SW 1271 (cell line): ENCODE results near the gene SLC17A9.

Experiments used
- DNase-seq, 2 experiments: peaks; one replicate each; lab custom pipeline; 2025; lab: John Stamatoyannopoulos, UW

Gene SLC17A9

DNA sequence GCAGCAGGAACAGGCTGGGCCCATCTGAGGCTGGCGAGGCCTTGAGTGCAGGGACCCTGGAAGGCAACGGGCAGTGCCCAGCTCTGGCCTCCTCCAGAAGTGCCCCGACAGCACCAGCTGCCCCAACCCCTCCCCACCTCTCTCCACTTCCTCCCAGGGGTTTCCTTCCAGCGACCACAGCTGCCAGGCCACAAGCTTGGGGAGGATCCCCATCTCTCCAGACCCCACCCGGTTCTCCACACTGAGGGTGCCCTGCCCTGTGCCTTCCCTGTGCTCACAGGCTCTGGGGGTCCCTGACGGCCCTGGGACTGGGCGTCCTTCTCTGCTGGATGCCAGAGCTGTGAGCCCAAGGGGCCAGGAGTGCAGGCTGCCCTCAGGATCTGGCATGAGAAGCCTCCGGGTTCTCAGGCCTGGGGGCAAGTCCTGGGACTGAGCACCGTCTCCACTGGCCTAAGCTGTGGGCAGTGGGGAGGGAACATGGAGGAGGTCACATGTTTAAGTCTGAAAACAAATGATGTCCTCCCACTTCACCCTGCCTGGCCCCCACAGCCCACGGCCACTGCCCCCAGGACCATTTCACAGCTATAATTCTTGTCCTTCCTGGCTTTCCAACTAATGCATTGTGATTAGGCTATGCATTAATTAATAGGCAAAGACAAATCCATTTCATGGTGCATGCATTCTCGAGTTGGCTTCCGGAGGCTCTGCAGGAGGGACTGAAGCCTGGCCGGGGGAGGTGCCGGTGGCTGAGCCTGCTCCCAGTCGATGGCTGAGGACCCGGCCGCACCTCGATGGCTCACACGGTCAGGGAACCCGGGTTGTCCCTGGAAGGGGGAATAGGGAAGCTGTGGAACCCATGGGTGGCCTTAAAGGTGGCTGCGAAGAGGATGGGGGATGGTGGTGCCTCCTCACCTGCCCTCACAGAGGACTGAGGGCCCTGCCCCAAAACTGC is 29.9 kb downstream of the SLC17A9 start:
- DNase-seq: no peak

GRCh38 chr20:62983210-62983609 is 30.7 kb downstream of the SLC17A9 start:
- no peak for DNase-seq

GRCh38 chr20:62984666-62985443 is 32.3 kb downstream of the SLC17A9 start:
- no peak for DNase-seq

DNA sequence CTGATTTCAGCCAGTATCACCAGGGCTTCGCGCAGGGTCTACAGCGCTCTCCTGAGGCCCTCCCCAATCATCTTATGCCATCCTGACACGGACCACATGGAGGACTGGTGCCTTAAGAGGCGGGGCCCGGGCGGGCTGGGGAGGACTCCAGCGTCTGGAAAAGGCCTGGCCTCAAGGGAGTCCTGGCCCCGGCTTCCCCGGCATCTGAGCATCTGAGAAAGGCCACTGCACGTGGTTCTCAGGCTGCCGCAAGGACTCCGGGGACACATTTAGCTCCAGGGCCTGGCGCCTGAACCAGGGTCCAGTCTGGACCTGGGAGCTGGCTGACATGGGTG is 32.9 kb downstream of the SLC17A9 start:
- DNase-seq: no peak

DNA sequence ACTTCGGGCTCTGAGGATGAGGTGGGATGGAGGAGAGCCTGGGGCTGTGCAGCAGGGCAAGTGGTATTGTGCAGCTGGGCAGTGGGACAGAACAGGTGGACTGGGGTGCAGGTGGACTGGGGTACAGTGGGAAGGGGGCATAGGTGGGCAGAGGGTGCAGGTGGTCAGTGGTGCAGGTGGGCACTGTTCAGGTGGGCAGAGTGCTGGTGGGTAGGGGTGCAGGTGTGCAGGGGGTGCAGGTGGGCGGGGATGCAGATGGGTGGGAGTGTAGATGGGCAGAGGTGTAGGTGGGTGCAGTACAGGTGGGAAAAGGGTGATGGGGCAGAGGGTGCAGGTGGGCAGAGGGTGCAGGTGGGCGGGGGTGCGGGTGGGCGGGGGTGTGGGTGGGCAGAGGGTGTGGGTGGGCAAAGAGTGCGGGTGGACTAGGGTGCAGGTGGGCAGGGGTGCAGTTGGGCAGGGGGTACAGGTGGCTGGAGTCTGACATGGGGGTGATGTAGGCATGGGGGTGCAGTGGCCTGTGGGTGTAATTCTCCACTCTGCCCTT is 33.8 kb downstream of the SLC17A9 start:
- DNase-seq: no peak

- no peak for DNase-seq
Observed at GRCh38 chr20:62987114-62987513, 34.6 kb downstream of the SLC17A9 start.

DNA sequence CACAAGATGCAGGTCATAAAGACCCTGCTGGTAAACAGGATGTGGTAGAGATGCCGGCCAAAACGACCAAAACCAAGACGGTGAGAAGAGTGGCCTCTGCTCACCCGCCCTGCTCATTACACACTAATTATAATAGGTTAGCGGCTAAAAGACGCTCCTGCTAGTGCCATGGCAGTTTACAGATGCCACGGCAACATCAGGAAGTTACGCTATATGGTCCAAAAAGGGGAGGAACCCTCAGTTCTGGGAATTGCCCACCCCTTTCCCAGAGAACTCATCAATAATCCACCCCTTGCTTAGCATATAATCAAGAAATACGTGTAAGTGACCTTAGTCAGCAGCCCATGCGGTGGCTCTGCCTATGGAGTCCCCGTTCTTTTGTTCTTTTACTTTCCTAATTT is 36.7 kb downstream of the SLC17A9 start:
- no peak for DNase-seq

- no peak for DNase-seq
Observed at GRCh38 chr20:62990306-62990825, 37.9 kb downstream of the SLC17A9 start.

DNA sequence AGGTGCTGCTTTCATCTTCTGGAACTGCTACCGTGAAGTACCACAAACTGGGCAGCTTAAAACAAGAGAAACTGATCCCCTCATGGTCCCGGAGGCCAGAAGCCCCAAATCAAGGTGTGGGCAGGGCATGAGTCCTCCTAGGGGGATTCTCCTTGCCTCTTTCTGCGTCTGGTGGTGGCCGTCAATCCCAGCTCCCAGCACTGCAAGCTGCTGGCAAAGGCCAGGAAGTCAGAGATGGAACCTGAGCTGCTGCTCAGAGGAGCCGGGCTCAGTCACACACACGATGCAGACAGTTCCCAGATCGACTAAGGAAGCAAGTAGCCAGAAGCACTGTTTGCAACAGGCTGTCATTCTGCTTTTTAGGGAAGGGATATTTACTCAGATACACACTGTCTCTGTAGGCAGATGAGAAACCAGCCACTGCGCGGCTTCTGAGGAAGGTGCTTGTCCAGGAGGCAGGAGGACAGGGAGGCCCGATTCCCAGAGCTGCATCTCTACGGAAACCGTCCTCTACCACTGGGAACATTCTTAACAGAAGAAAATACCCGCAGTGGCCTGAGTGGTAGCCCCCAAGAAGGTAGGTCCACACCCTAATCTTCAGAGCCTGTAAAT is 38.8 kb downstream of the SLC17A9 start:
- no peak for DNase-seq

DNA sequence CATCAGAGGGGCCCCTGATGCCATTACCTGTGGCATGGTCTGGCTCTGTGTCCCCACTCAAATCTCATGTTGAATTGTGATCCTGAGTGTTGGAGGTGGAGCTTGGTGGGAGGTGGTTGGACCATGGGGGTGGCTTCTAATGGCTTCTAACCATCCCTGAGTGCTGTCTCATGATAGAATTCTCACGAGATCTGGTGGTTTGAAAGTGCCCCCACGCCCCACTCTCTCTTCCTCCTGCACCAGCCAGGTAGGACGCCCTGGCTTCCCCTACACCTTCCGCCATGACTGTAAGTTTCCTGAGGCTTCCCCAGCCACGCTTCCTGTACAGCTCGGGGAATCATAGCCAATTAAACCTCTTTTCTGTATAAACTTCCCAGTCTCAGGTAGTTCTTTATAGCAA is 39.4 kb downstream of the SLC17A9 start:
- no peak for DNase-seq

DNA sequence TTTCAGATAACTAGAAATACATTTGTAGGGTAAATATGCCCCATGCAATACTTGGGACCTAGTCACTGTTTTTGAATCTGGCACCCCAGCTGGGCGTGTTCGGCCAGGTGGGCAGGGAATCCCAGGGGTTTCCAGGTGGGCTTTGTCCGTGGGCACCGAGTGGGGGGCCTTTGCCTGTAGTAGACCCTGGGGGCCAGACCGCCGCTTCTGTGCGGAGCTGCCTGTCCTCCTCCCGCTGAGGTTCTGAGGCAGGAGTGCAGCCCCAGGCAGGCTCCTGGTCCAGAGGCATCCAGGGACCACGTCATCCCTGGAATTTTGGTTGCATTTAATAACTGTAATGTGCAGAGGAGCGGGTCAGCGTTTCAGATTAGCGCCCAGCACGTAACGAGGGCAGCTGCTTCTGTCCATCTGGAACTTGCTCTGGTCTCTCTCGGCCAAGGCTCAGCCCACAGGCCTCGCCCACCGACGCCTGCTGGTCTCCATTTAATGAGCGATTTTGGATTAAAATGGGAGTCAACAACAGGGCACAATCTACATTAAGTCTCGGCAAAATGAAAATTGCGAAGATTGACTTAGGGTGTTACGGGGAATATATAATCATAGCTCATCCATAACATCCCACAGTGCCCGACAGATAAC is 41.5 kb downstream of the SLC17A9 start:
- DNase-seq: no peak

GRCh38 chr20:62994869-62995281 is 42.4 kb downstream of the SLC17A9 start:
- no peak for DNase-seq

GRCh38 chr20:62995481-62995880 is 43.0 kb downstream of the SLC17A9 start:
- no peak for DNase-seq

- no peak for DNase-seq
Observed at GRCh38 chr20:62995898-62996595, 43.5 kb downstream of the SLC17A9 start.

DNA sequence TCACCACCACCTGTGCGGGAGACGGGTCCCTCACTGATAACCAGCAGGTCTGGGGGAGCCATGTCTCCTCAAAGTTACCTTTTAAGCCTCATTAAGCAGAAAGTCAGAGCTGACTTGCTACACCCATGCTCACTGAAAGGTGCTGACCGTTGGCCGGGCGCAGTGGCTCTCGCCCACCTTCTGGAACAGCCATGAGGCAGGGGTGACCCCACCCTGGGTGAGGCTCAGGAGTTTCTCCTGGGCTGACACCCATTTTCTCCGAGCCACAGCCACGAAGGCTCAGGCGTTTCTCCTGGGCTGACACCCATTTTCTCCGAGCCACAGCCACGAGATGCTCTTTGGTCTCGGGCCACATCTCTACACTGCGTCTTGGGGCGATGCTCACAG is 44.1 kb downstream of the SLC17A9 start:
- DNase-seq: no peak

GRCh38 chr20:62997417-62998035 is 45.0 kb downstream of the SLC17A9 start:
- no peak for DNase-seq

DNA sequence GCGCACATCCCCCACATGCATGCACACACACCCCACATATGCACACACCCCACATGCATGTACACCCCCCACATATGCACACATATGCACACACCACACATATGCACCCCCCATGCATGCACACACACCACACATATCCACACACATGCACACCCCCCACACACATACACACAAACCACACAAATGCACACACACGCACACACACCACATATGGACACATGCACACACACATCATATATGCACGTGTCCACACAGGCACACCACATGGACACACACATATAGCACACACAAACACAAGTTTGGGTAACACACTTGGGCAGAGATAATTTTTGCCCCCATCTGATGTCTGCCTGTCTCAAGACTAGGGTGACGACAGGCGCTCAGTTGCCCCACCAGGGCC is 45.9 kb downstream of the SLC17A9 start:
- DNase-seq: no peak

DNA sequence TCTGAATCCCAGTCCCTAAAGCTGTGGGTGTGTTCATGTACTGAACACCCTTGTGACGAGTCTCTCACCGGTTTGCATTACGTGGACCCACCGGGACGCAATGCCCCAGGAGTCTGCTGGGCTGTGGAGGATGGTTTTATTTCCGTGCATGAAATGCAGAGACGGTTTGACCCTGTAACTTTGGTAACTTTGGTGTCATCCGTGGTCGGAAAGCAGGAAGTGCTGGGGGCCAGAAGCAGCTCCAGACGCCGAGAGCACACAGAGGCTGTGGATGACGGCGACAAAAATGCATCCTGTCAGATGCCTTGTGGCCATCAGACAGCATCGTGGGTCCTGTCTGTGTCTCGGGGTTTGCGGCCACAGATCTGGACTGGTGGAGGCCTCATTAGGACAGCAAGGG is 47.1 kb downstream of the SLC17A9 start:
- no peak for DNase-seq

DNA sequence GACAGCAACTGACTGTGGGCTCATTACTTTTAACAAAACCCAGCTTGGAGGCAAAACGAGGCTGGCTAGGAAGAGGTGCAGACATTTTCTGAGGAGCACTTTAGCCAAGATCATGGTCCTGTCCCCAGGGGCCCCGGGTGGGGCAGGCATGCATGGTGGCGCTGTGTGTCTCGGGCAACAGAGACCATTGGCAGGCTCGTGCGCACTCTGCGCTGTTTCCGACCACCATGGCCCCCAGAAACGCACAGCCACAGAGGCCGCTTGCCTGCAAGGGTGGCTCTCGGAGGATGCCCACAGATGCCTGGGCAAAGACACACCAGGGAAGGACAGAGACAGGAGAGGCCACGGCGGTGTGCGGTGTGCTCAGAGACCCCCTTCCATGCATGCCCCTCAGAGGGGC is 47.5 kb downstream of the SLC17A9 start:
- DNase-seq: no peak

GRCh38 chr20:63000958-63001357 is 48.4 kb downstream of the SLC17A9 start:
- DNase-seq: no peak

GRCh38 chr20:63002511-63002910 is 50.0 kb downstream of the SLC17A9 start:
- DNase-seq: no peak
